Upper lobe of left lung (tissue), 6 donors: Measurements from ENCODE around the gene MAP4K1. TPM values are rescaled to one million over a fixed set of nuclear protein-coding genes. Genes with fewer than 3 reads are reported as not detected.

ENCODE experiments used
- ATAC-seq, 2 donors: fragments of 200-7000 bp; cut with Tn5 transposase; one replicate each; pipeline ENCODE4 v1.9.1; 2022; ENCODE audit warnings: mild to moderate bottlenecking in 2 of 2, moderate library complexity in 2 of 2; ENCODE audit not compliant: low FRiP score in 2 of 2
- DNase-seq, 2 donors: peaks; one replicate each; pipeline ENCODE4 v3.0.0-alpha.2; 2019 to 2020
- H3K27ac ChIP-seq, 4 donors: fragments of 200-600 bp; sonication (generic); one replicate each; pipeline ENCODE4 v1.5.1; 2016 to 2019
- H3K27me3 ChIP-seq, 4 donors: fragments of 200-600 bp; sonication (generic); one replicate each; pipeline ENCODE4 v1.5.1; 2017 to 2019
- H3K36me3 ChIP-seq, 4 donors: fragments of 200-600 bp; sonication (generic); one replicate each; pipeline ENCODE4 v1.5.1; 2016 to 2019
- H3K4me1 ChIP-seq, 4 donors: fragments of 200-600 bp; sonication (generic); one replicate each; pipeline ENCODE4 v1.5.1; 2018 to 2019
- H3K4me3 ChIP-seq, 4 donors: fragments of 200-600 bp; sonication (generic); one replicate each; pipeline ENCODE4 v1.5.1; 2017 to 2019; ENCODE audit warnings: mild to moderate bottlenecking in 2 of 4, moderate library complexity in 1 of 4
- H3K9me3 ChIP-seq, 4 donors: fragments of 200-600 bp; sonication (generic); one replicate each; pipeline ENCODE4 v1.5.1; 2018 to 2019
- CTCF ChIP-seq, 6 experiments: fragments of 450-650 bp in 4 of 6; fragments of 200-600 bp in 2 of 6; sonication (generic) in 2 of 6; IDR thresholded peaks; one replicate each; pipeline ENCODE4 v1.5.1; 2016 to 2019; ENCODE audit warnings: antibody characterized with exemption in 6 of 6
- EP300 ChIP-seq, 4 donors: sonication (generic); formaldehyde crosslinking; IDR thresholded peaks; one replicate each; pipeline ENCODE4 v1.5.1; 2017; ENCODE audit warnings: antibody characterized with exemption in 4 of 4, control low read depth in 2 of 4
- POLR2A ChIP-seq, 4 donors: fragments of 450-650 bp; IDR thresholded peaks; one replicate each; pipeline ENCODE4 v1.5.1; 2016 to 2017; ENCODE audit warnings: antibody characterized with exemption in 4 of 4, mild to moderate bottlenecking in 2 of 4
- POLR2AphosphoS5 ChIP-seq, 2 donors: sonication (generic); formaldehyde crosslinking; IDR thresholded peaks; one replicate each; pipeline ENCODE4 v1.5.1; 2017; ENCODE audit warnings: antibody characterized with exemption in 2 of 2
- WGBS, 2 donors: methylation state at CpG; one replicate each; pipeline ENCODE4 v1.1.5; 2017 to 2018; 5-methylcytosine and 5-hydroxymethylcytosine counted together
- total RNA-seq, 6 donors: library from RNA; depleted of rRNA in 4 of 6; stranded (reverse); fragments of >200 nt in 4 of 6; gene quantifications; one replicate each; pipeline versions ENCODE4 v1.1.0 to v1.2.1, GENCODE V29; 2016 to 2021
- donor health status: DM: no; HTN: no; CAD: no; lungs with moderate emphysema.
- donor health status: DM: no; HTN: yes; CAD: no; lungs with severe emphysema.

Gene MAP4K1
- total RNA-seq, 6 donors from 2014 or later, result 6.2 to 28.3 (median 9.9) TPM

DNA sequence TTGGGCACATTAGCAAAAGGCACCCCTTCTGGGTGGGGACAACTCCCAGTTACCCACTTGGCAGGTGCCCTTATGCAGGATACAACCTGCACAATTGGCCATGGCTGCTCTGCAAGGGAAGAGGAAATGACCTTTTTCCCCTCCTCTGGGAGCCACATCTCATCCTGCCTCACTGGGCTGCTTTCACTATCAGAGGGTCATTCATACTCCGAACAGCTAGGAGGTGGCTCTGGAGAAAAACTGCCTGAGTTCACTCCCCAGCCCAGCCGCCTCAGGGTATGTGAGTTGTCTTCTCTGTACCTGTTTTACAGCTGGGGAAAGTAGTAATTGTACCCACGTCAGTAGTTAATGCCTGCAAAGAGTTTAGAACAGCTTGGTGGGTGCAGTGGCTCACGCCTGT lies 22.6 kb upstream of the MAP4K1 start:
- Histone ChIP-seq H3K27me3 (no peaks in the 10 kb centered on the region), H3K4me3 (no peak overlapping the region), H3K27ac (peak overlapping the region in 3 of 4 donors; percentile 58 to 65 (median 65)), H3K9me3 (no peaks in the 10 kb centered on the region), H3K4me1 (peaks cover 15 to 37% (median 27%) of the 10 kb centered on the region in 4 donors), H3K36me3 (peaks cover 0 to 19% (median 6%) of the 10 kb centered on the region in 4 donors)
- no peak for ATAC-seq
- no peak for TF ChIP-seq CTCF (IDR thresholded peaks at IDR 0.05)
- no peak for TF ChIP-seq POLR2AphosphoS5 (IDR thresholded peaks at IDR 0.05)
- no peak for TF ChIP-seq POLR2A (IDR thresholded peaks at IDR 0.05)
- TF ChIP-seq EP300 (IDR thresholded peaks at IDR 0.05), result no peak
- WGBS, 2 donors, result 76 to 77% methylated on average over 2 to 4 of the region's 4 CpGs
- DNase-seq, result no peak

GRCh38 chr19:38639679-38640078 lies 21.9 kb upstream of the MAP4K1 start:
- Histone ChIP-seq H3K4me3 (no peak overlapping the region), H3K27me3 (no peaks in the 10 kb centered on the region), H3K27ac (peak overlapping the region in 2 of 4 donors; percentile 58 to 65), H3K4me1 (peaks cover 19 to 41% (median 31%) of the 10 kb centered on the region in 4 donors), H3K9me3 (no peaks in the 10 kb centered on the region), H3K36me3 (peaks cover 0 to 24% (median 11%) of the 10 kb centered on the region in 4 donors)
- no peak for TF ChIP-seq EP300 (IDR thresholded peaks at IDR 0.05)
- TF ChIP-seq CTCF (IDR thresholded peaks at IDR 0.05), result no peak
- TF ChIP-seq POLR2AphosphoS5 (IDR thresholded peaks at IDR 0.05), result no peak
- no peak for TF ChIP-seq POLR2A (IDR thresholded peaks at IDR 0.05)
- DNase-seq, result no peak
- WGBS, 2 donors, result 88 to 100% methylated on average over 2 of the region's 2 CpGs
- ATAC-seq, result no peak

DNA sequence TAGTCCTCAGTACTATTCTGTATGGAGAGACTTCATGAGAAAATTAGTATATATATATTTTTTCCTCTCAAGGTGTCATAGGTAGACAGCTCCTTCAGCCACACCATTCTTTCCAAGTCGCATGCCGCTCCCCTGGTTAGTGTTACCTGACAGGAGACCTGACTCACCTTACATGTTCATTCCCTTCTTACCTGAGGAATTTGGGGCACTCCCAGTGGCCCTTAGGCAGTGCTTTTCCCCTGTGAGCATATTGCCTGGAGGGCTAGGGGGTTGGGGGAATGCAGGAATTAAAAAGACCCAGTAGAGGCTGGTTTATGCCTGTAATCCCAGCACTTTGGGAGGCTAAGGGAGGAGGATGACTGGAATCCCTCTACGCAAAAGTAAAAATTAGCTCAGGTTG lies 20.7 kb upstream of the MAP4K1 start:
- TF ChIP-seq POLR2A (IDR thresholded peaks at IDR 0.05) (no peak), POLR2AphosphoS5 (IDR thresholded peaks at IDR 0.05) (no peak)
- H3K36me3 ChIP-seq, result peaks cover 0 to 24% (median 12%) of the 10 kb centered on the region in 4 donors
- H3K9me3 ChIP-seq, result no peaks in the 10 kb centered on the region
- 95 to 98% methylated on average over 3 of the region's 3 CpGs for WGBS, 2 donors
- H3K4me1 ChIP-seq, result peaks cover 20 to 48% (median 32%) of the 10 kb centered on the region in 4 donors
- no peak overlapping the region for H3K4me3 ChIP-seq
- no peaks in the 10 kb centered on the region for H3K27me3 ChIP-seq
- no peak for ATAC-seq
- DNase-seq, result no peak
- no peak overlapping the region for H3K27ac ChIP-seq

- Histone ChIP-seq H3K4me1 (peaks cover 20 to 48% (median 32%) of the 10 kb centered on the region in 4 donors), H3K36me3 (peaks cover 3 to 33% (median 26%) of the 10 kb centered on the region in 4 donors), H3K27me3 (no peaks in the 10 kb centered on the region), H3K9me3 (no peaks in the 10 kb centered on the region), H3K27ac (peak overlapping the region in 3 of 4 donors; percentile 31 to 72 (median 50)), H3K4me3 (no peak overlapping the region)
- TF ChIP-seq EP300 (IDR thresholded peaks at IDR 0.05) (no peak), POLR2AphosphoS5 (IDR thresholded peaks at IDR 0.05) (no peak), CTCF (IDR thresholded peaks at IDR 0.05) (no peak), POLR2A (IDR thresholded peaks at IDR 0.05) (no peak)
- ATAC-seq (no peak), DNase-seq (no peak)
- 83 to 86% methylated on average over 15 to 17 of the region's 17 CpGs for WGBS, 2 donors
These were observed 18.0 kb upstream of the MAP4K1 start for GRCh38 chr19:38635483-38636399.

DNA sequence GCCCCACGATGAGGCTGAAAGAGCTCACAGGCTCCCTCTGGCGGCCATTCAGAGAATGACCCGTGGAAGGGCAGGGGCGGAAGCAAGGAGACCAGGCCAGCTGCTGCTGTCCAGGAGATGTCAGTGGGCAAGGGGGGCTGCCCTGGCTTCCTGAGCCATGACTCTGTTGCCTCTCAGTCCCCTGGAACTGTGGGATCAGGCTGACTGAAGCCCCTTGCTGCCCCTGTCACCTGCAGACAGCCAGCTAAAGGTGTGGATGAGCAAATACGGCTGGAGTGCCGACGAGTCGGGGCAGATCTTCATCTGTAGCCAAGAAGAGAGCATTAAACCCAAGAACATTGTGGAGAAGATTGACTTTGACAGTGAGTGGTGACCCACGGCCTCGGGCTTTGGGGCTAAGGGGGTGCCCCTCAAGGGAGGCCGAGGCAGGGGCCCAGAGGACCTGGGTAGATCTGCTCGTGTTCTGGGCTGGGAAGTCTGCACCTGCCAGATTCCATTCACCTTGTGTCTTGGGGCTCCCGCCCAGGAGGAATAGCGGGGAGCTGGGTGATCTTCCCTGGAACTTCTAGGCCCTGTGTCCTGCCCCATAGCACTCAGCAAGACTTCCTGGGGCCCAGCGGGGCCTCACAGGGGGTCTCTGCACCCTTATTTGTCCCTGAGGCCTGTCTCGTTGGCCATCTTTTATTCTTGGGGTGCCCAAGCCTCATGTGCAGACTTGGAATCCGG lies 17.2 kb upstream of the MAP4K1 start:
- DNase-seq, result peak in 1 of 2 donors; percentile 79
- peak overlapping the region in 2 of 4 donors; percentile 57 to 72 for H3K27ac ChIP-seq
- no peak overlapping the region for H3K4me3 ChIP-seq
- H3K4me1 ChIP-seq, result peaks cover 20 to 40% (median 30%) of the 10 kb centered on the region in 4 donors
- peaks cover 3 to 41% (median 30%) of the 10 kb centered on the region in 4 donors for H3K36me3 ChIP-seq
- no peaks in the 10 kb centered on the region for H3K27me3 ChIP-seq
- no peaks in the 10 kb centered on the region for H3K9me3 ChIP-seq
- TF ChIP-seq EP300 (IDR thresholded peaks at IDR 0.05) (no peak), CTCF (IDR thresholded peaks at IDR 0.05) (peak; percentile 89 to 99 (median 94)), POLR2A (IDR thresholded peaks at IDR 0.05) (no peak)
- WGBS, 2 donors, result 45 to 64% methylated on average over 11 to 17 of the region's 17 CpGs
- ATAC-seq, result peak; percentile 69 to 87
